Left lung (tissue), 10 donors: ENCODE results near the gene PKDCC. TPM values are rescaled to one million over a fixed set of nuclear protein-coding genes. Genes with fewer than 3 reads are reported as not detected.

Experiments used
- ATAC-seq: fragments of 200-7000 bp; cut with Tn5 transposase; one replicate; pipeline ENCODE4 v1.9.1; 2020; ENCODE audit warnings: moderate library complexity
- DNase-seq, 4 donors: peaks; one replicate each; pipeline ENCODE4 v3.0.0-alpha.2; 2013 to 2020
- H3K27ac ChIP-seq, 2 donors: fragments of 200-600 bp; sonication (generic) in 1 of 2; one replicate each; pipeline versions ENCODE4 v1.5.0 to v1.8.0; 2020 to 2021
- H3K27me3 ChIP-seq, 2 donors: fragments of 200-600 bp; sonication (generic) in 1 of 2; one replicate each; pipeline versions ENCODE4 v1.5.0 to v1.8.0; 2020 to 2021
- H3K36me3 ChIP-seq, 2 donors: fragments of 200-600 bp; sonication (generic) in 1 of 2; one replicate each; pipeline versions ENCODE4 v1.5.0 to v1.8.0; 2020 to 2021
- H3K4me1 ChIP-seq, 2 donors: fragments of 200-600 bp; one replicate each; pipeline ENCODE4 v1.8.0; 2021
- H3K4me3 ChIP-seq, 2 donors: fragments of 200-600 bp; sonication (generic) in 1 of 2; one replicate each; pipeline versions ENCODE4 v1.5.0 to v1.8.0; 2020 to 2021; ENCODE audit warnings: mild to moderate bottlenecking in 1 of 2
- H3K9me3 ChIP-seq, 2 donors: fragments of 200-600 bp; sonication (generic) in 1 of 2; one replicate each; pipeline versions ENCODE4 v1.5.0 to v1.8.0; 2020 to 2021
- intact Hi-C, 2 donors: fragments of 100-400 bp; cut with DNase I; formaldehyde crosslinking; loops; one replicate each; pipeline versions ENCODE4 v1.11.2 to v1.14.2; 2022
- polyA plus RNA-seq, 6 donors: library from polyadenylated mRNA; unstranded; fragments of 120-200 nt; gene quantifications; one replicate each; pipeline ENCODE4 v1.2.1, GENCODE V29; 2013; ENCODE audit not compliant: insufficient read length in 6 of 6
- total RNA-seq, 2 donors: library from RNA; stranded (reverse); fragmentation: NEBNext Ultra II Directional; extraction: Animal tissue kit (Norgen Biotek cat#: 25700); gene quantifications; one replicate each; pipeline ENCODE4 v1.2.1, GENCODE V29; 2021
- TF ChIP-seq, protein P1 (sequence below), 2 donors: fragments of 200-600 bp; sonication (generic) in 1 of 2; IDR thresholded peaks; one replicate each; pipeline versions ENCODE4 v1.5.0 to v1.8.0; 2021; ENCODE audit warnings: antibody characterized with exemption in 2 of 2
- donor health status: DM: no; HTN: yes; CAD: no.
- donor health status: DM: no; HTN: no; CAD: no.

The PKDCC gene
- total and polyA plus RNA-seq, 8 donors = 63.1 to 224 (median 129) TPM

DNA sequence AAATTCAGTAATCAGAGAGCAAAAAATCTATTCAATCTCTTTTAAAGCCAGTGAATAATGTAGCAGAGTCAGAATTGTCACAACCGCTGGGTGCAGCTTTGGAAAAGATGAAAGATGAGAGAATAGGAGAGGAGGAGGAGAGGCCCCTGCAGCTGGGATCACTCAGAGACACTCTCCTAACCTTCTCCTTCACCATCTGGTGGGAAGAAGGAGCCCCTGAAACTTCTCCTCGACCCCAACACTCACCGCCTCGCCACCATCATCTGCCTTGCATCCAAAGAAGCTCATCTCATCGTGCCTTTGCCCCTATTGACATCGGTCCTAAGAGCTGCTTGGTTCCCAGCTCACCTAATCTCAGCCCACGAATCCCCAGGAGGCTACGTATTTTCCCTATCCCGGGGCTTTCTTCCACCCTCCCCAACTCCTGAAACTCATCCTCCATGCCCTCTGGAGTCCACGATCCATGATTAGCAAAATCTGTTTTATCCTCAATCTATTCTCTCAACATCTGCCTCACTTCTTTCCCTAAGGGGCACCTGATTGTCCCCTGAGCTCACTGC lies 58.5 kb downstream of the PKDCC start:
- ATAC-seq (no peak), DNase-seq (no peak)
- Histone ChIP-seq H3K27ac (peak overlapping the region; percentile 54 to 95), H3K4me1 (peaks cover 23 to 94% of the 10 kb centered on the region in 2 donors), H3K36me3 (no peaks in the 10 kb centered on the region), H3K27me3 (no peaks in the 10 kb centered on the region), H3K9me3 (no peaks in the 10 kb centered on the region), H3K4me3 (no peak overlapping the region)
- TF ChIP-seq, protein P1, sequence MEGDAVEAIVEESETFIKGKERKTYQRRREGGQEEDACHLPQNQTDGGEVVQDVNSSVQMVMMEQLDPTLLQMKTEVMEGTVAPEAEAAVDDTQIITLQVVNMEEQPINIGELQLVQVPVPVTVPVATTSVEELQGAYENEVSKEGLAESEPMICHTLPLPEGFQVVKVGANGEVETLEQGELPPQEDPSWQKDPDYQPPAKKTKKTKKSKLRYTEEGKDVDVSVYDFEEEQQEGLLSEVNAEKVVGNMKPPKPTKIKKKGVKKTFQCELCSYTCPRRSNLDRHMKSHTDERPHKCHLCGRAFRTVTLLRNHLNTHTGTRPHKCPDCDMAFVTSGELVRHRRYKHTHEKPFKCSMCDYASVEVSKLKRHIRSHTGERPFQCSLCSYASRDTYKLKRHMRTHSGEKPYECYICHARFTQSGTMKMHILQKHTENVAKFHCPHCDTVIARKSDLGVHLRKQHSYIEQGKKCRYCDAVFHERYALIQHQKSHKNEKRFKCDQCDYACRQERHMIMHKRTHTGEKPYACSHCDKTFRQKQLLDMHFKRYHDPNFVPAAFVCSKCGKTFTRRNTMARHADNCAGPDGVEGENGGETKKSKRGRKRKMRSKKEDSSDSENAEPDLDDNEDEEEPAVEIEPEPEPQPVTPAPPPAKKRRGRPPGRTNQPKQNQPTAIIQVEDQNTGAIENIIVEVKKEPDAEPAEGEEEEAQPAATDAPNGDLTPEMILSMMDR (IDR thresholded peaks at IDR 0.05) = no peak
- intact Hi-C loops = loop anchor here in 1 of 2 donors (10.0 kb wide), 1 partner anchor 258 kb away; the partner anchor contains the start of gene COX7A2L

DNA sequence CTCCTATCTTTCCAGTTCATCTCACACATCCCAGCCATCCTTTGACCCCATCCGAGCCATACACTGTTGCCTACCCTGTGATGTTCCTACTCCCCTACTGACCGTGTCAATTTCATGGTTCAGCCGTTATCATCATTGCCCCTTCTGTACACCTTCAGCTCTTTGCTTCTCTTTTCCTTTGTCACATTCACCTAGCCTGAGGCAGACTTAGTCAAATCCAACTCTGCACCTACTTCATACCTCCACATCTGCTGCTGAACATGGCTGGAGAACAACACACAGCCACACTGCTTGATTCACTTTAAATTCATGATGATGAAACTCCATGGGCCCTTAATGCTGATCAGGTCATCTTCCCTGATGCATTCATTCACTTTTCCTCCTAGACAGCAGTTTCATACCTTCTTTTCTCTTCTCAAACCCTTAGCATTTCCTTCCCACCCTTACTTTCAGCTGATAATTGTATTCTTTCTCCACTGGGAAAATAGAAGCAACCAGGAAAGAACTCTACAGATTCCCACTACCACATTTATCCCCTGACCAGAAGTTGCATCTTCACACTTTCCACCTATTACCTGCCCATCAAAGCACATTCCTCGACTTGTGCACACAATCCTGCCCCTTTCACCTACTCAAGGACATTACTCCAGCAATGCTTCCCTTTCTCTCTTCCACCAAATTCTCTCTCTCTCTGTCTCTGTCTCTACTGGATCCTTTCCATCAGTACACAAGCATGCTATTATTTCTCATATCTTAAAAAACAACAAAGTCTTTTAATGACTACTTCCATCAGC lies 59.6 kb downstream of the PKDCC start:
- TF ChIP-seq, protein P1 (IDR thresholded peaks at IDR 0.05) = no peak
- intact Hi-C loops = loop anchor here in 1 of 2 donors (10.0 kb wide), 1 partner anchor 257 kb away; the partner anchor contains the start of gene COX7A2L
- H3K9me3 ChIP-seq = no peaks in the 10 kb centered on the region
- peaks cover 13 to 83% of the 10 kb centered on the region in 2 donors for H3K4me1 ChIP-seq
- H3K27ac ChIP-seq = no peak overlapping the region
- no peak overlapping the region for H3K4me3 ChIP-seq
- H3K36me3 ChIP-seq = no peaks in the 10 kb centered on the region
- no peak for DNase-seq
- H3K27me3 ChIP-seq = no peaks in the 10 kb centered on the region
- ATAC-seq = no peak

Other genes starting within 250 kb of the PKDCC start
- 10 to 100 TPM; 77.5 to 79.3 TPM for gene EML4, start 121.3 kb downstream of the PKDCC start, total RNA-seq
- gene EML4, start 121.3 kb downstream of the PKDCC start, polyA plus RNA-seq = 100 to 1,000 TPM in 2 of 6 donors, 10 to 100 TPM in 4; 83.3 to 110 (median 93.0) TPM